Adrenal gland (tissue), 5 donors: ENCODE data around the gene STARD5.

Experiments
- POLR2A ChIP-seq, 2 donors: fragments of 450-650 bp; IDR thresholded peaks; one replicate each; pipeline ENCODE4 v1.6.1; 2017; ENCODE audit warnings: antibody characterized with exemption in 2 of 2, mild to moderate bottlenecking in 2 of 2, moderate library complexity in 1 of 2
- TF ChIP-seq, protein P1 (sequence below), 6 experiments: fragments of 450-650 bp in 4 of 6; fragments of 200-600 bp in 2 of 6; sonication (generic) in 1 of 6; IDR thresholded peaks; 1 replicate in 5 of 6; 2 replicates in 1 of 6; pipeline versions ENCODE4 v1.5.1 to v1.8.0; 2016 to 2021; ENCODE audit warnings: antibody characterized with exemption in 6 of 6, mild to moderate bottlenecking in 2 of 6, moderate library complexity in 1 of 6
- donor health status: DM: no; HTN: no; CAD: no.

DNA sequence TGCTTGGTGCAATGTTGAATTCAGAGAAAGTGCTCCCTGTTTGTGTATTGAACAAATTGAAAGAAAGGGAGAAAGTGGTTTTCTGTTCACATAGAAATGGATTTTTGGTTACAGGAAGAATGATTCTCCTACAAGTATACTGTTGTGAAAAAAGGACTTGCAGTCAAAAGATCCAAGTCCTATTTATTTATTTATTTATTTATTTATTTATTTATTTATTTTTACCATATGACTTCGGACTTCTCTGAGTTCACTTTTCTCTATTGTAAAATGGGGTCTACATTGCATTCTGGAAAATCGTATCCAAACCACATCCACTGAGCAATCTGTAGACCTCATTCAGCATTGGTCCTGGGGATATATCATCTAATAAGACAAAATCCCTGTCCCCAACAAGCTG, 46.1 kb downstream of the STARD5 start:
- TF ChIP-seq, protein P1, sequence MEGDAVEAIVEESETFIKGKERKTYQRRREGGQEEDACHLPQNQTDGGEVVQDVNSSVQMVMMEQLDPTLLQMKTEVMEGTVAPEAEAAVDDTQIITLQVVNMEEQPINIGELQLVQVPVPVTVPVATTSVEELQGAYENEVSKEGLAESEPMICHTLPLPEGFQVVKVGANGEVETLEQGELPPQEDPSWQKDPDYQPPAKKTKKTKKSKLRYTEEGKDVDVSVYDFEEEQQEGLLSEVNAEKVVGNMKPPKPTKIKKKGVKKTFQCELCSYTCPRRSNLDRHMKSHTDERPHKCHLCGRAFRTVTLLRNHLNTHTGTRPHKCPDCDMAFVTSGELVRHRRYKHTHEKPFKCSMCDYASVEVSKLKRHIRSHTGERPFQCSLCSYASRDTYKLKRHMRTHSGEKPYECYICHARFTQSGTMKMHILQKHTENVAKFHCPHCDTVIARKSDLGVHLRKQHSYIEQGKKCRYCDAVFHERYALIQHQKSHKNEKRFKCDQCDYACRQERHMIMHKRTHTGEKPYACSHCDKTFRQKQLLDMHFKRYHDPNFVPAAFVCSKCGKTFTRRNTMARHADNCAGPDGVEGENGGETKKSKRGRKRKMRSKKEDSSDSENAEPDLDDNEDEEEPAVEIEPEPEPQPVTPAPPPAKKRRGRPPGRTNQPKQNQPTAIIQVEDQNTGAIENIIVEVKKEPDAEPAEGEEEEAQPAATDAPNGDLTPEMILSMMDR (IDR thresholded peaks at IDR 0.05): no peak
- no peak for TF ChIP-seq POLR2A (IDR thresholded peaks at IDR 0.05)
